LNCAP (cell line): ENCODE measurements around the gene NPPB.

Source experiments
- CTCF ChIP-seq: fragments of 450-650 bp; IDR thresholded peaks from 2 replicates; pipeline ENCODE4 v1.5.1; 2017; ENCODE audit warnings: mild to moderate bottlenecking

NPPB gene

GRCh38 chr1:11826946-11827345, 31.8 kb downstream of the NPPB start:
- TF ChIP-seq CTCF = no peak

DNA sequence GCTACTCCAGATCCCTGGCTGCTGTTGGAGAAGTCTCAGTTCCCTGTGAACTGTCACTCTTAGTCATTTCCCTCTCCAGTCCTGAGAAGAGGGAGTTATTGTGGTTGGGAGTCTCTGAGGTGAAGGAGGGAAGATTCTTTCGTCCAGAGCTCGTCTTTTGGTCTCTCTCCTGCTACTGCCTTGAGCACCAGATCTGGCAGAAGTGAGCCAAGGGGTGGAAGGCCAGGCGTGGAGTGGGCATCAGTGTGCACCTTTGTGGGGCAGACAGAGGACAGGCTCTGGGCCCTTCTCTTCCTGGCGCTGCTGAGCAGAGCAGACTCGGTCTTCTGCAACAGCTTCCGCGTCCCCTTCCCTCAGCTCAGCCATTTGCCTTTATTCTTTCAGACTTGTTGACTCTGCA, 33.6 kb downstream of the NPPB start:
- TF ChIP-seq CTCF = no peak

DNA sequence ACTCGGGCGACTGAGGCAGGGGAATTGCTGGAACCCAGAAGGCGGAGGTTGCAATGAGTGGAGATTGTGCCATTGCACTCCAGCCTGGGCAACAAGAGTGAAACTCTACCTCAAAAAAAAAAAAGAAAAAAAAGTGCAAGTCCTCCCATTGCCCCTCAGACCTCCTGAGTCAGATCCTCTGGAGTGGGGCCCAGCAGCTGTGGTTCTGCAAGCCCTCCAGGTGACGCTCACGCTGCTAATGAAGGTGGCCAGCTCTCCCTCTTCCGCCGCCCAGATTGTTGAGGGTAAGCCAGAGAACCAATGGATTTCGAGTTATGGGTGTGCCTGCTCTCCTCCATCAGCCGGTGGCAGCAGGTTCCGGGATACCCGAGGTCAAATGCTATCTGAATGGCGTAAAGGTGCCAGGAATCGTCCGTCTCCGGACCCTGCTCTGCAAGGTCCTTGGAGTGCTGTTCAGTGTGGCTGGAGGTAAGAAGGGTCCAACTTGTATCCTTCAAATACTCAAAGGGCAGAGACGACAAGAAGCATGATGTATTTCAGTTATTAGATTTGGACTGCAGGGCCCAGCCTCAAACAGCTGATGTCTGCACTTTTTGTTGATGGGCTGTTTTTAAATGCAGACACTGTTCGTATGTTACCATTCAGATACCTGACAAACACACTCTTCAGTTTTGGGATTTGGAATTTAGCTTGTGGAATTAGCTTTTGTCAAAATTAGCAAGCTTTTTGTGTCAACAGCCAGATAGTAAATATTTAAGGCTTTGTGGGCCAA, 35.2 kb downstream of the NPPB start:
- no peak for TF ChIP-seq CTCF

GRCh38 chr1:11822091-11822490, 36.7 kb downstream of the NPPB start:
- TF ChIP-seq CTCF = no peak

DNA sequence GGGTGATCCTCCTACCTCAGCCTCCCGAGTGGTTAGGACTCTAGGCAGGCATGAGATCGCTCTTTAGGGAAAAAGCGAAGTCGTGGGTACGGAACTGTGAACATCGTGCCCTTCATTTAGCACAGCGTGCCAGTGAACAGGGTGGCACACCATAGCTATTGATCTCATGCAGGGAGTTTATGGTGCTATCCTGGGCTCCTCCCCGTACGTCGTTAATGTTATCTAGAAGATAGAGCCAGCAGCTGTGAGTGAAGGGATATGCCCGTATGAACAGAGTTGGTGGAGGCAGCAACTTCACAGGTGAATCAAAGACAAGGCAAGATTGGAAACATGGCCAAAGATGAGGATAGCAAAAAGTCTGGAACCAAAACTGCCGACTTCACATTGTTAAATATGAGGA, 41.6 kb downstream of the NPPB start:
- no peak for TF ChIP-seq CTCF

DNA sequence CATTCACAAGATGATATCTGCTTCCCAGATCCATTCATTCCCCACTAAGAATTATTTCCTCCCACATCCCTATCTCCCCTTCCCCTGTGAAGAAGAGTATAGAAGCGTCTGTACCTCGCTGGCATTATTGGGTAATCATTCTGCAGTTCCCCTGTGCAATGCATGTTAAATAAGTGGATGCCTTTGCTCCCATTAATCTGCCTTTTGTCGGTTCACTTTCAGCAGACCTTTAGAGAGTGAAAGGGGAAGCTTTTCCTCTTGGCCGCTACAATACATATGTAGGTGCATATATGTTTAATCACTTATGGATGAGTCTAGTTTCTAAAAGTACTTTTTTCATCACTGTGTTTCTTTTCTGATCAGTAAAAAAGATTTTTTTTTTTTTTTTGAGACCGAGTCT, 45.7 kb downstream of the NPPB start:
- TF ChIP-seq CTCF = no peak
